ENCODE results near the gene HERC6. TPM values are rescaled to one million over a fixed set of nuclear protein-coding genes. Genes with fewer than 3 reads are reported as not detected.

HERC6 gene
- total and polyA plus RNA-seq, 2 of the 8 experiments (the other 6 are each of a cell fraction or from before 2014, with no cell fraction given), result 3.7 to 3.8 TPM

DNA sequence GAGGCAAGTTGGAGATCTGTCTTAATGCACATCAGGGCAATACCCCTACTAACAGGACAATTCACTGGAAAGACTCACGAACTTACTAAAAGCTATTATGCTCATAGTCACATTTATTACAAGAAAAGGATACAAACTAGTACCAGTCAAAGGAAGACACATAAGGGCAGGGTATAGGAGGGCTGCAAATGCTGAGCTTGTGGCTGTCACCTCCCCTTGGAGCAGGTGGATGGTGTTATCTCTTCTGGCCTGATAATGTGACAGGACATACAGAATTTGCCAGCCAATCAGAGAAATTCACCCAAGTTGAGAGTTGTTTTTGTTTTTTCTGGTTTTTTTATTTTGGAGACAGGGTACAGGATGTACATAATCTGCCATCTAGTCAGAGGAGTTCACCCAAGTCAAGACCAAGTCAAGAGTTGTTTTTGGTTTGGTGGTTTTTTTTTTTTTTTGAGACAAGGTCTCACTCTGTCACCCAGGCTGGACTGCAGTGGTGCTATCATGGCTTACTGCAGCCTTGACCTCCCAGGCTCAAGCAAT lies 87.1 kb downstream of the HERC6 start:
- peaks cover 0 to 27% (median 7%) of the 10 kb centered on the region in 4 experiments; a peak in 4 of 8 replicates for H3K36me3 ChIP-seq (ENCODE audit: control insufficient read depth in 2 of 4, insufficient read depth in 4 of 4, low read length in 3 of 4)
- H3K18ac ChIP-seq (ENCODE audit: extremely low read depth, low read length), result no peak overlapping the region
- no peak overlapping the region for H4K8ac ChIP-seq (ENCODE audit: extremely low read depth, insufficient read depth, low read length)
- no peak overlapping the region for H3K27ac ChIP-seq (ENCODE audit: low read depth, low read length)
- no peak overlapping the region for H3K9ac ChIP-seq (replicated peaks in 1 of 4; ENCODE audit: extremely low read depth in 1 of 4, low read depth in 3 of 4, low read length in 3 of 4)
- no peak overlapping the region for H2BK5ac ChIP-seq (ENCODE audit: low read depth, low read length)
- no peak overlapping the region for H4K5ac ChIP-seq (ENCODE audit: insufficient read length, low read depth, low read length)
- no peak overlapping the region for H2AK5ac ChIP-seq (ENCODE audit: low read depth, low read length)
- WGBS, 2 experiments (ENCODE audit: extremely low coverage in 1 of 2, insufficient coverage in 1 of 2, insufficient read length in 1 of 2, insufficient replicate concordance in 2 of 2, low coverage in 1 of 2, low lambda C conversion rate in 2 of 2, missing lambda C conversion rate in 1 of 2), result 71% methylated on average over 1 of the region's 1 CpG; no CpG with 5 or more reads in 1 of the 2 experiments
- CTCF ChIA-PET (ENCODE audit: partially characterized antibody), result interaction anchor here (1.6 kb wide), 1 partner anchor 87 kb away, joined by 3 read pairs; the partner anchor contains the start of gene HERC6
- H3K4me1 ChIP-seq (replicated peaks in 1 of 4; ENCODE audit: control insufficient read depth in 3 of 4, insufficient read depth in 4 of 4, low read length in 3 of 4), result peaks cover 0 to 4% (median 1%) of the 10 kb centered on the region in 4 experiments; a peak in 2 of 7 replicates
- no peaks in the 10 kb centered on the region for H3K79me2 ChIP-seq (ENCODE audit: control insufficient read depth in 1 of 2, insufficient read depth in 2 of 2, low read length in 2 of 2)
- no peak for TF ChIP-seq MAFK (IDR thresholded peaks at IDR 0.05; ENCODE audit: low read depth, low read length)
- TF ChIP-seq EZH2 (IDR thresholded peaks at IDR 0.05; ENCODE audit: low read depth, low read length, severe bottlenecking), result no peak
- no peak for TF ChIP-seq HDAC6 (IDR thresholded peaks at IDR 0.05; ENCODE audit: low read depth, low read length)
- no peak for TF ChIP-seq ASH2L (IDR thresholded peaks at IDR 0.05; ENCODE audit: low read length)
- no peak for TF ChIP-seq SAP30 (IDR thresholded peaks at IDR 0.05; ENCODE audit: insufficient read depth, insufficient replicate concordance, low read length)
- no peak for TF ChIP-seq CBX5 (IDR thresholded peaks at IDR 0.05; ENCODE audit: low read depth, low read length)
- TF ChIP-seq RBBP5 (IDR thresholded peaks at IDR 0.05; ENCODE audit: borderline replicate concordance, low read depth, low read length), result no peak
- H2AFZ ChIP-seq (ENCODE audit: low read length), result no peak overlapping the region
- no peaks in the 10 kb centered on the region for H3K23me2 ChIP-seq (ENCODE audit: low read depth, low read length)
- H3K27me3 ChIP-seq (replicated peaks in 1 of 4; ENCODE audit: control insufficient read depth in 3 of 4, extremely low read depth in 1 of 4, insufficient read depth in 3 of 4, low read length in 3 of 4), result no peaks in the 10 kb centered on the region
- H4K91ac ChIP-seq (replicated peaks; ENCODE audit: insufficient read length, low read length), result no peak overlapping the region
- no peak overlapping the region for H3K23ac ChIP-seq (ENCODE audit: insufficient read length)
- no peak overlapping the region for H3K4me2 ChIP-seq (ENCODE audit: insufficient read depth in 1 of 2, low read depth in 2 of 2, low read length in 2 of 2)
- no peak overlapping the region for H3K4ac ChIP-seq (replicated peaks; ENCODE audit: insufficient read length, low read depth, low read length)
- no peak overlapping the region for H2BK120ac ChIP-seq (replicated peaks; ENCODE audit: low read depth, low read length)
- H3K79me1 ChIP-seq (ENCODE audit: low read depth, low read length), result no peaks in the 10 kb centered on the region
- H3K4me3 ChIP-seq (ENCODE audit: extremely low read depth in 1 of 4, insufficient read depth in 2 of 4, low read depth in 3 of 4, low read length in 4 of 4), result no peak overlapping the region
- no peak for DNase-seq (ENCODE audit: low read depth in 1 of 2, low spot score in 2 of 2)
- POLR2A ChIA-PET (ENCODE audit: partially characterized antibody), result interaction anchor here (1.0 kb wide), 1 partner anchor 8 kb away, joined by 5 read pairs; the partner anchor contains the start of gene HERC5
- H4K20me1 ChIP-seq (replicated peaks in 1 of 2; ENCODE audit: control insufficient read depth in 1 of 2, insufficient read depth in 2 of 2, low read length in 2 of 2), result no peaks in the 10 kb centered on the region
- no peak overlapping the region for H2BK12ac ChIP-seq (ENCODE audit: low read depth, low read length)
- no peak overlapping the region for H3K56ac ChIP-seq (replicated peaks; ENCODE audit: insufficient read length, low read depth, low read length)
- no peak overlapping the region for H3K14ac ChIP-seq (ENCODE audit: insufficient read length)
- no peak overlapping the region for H2BK20ac ChIP-seq (ENCODE audit: low read length)
- no peak for FAIRE-seq
- no peak overlapping the region for H2BK15ac ChIP-seq (ENCODE audit: low read length)
- no peaks in the 10 kb centered on the region for H3K9me3 ChIP-seq (ENCODE audit: insufficient read depth in 2 of 2, low read depth in 1 of 2, low read length in 1 of 2)

Data from H1 (cell line).